Nephron progenitor cell (in vitro differentiated cells): ENCODE measurements around the gene CLIC3.

Experiments used
- DNase-seq: peaks from one replicate; pipeline ENCODE4 v3.0.0; 2021
- H3K27ac Mint-ChIP-seq: 2 replicates; pipeline ENCODE4 v1.8.0; 2021; ENCODE audit warnings: mild to moderate bottlenecking, moderate library complexity, mixed read lengths
- H3K27me3 Mint-ChIP-seq: 2 replicates; pipeline ENCODE4 v1.8.0; 2021; ENCODE audit warnings: mild to moderate bottlenecking, low read depth, mixed read lengths; ENCODE audit not compliant: poor library complexity
- H3K36me3 Mint-ChIP-seq: 2 replicates; pipeline ENCODE4 v1.8.0; 2021; ENCODE audit warnings: low read depth, mixed read lengths
- H3K4me1 Mint-ChIP-seq: 2 replicates; pipeline ENCODE4 v1.8.0; 2021; ENCODE audit warnings: mixed read lengths
- H3K4me3 Mint-ChIP-seq: 2 replicates; pipeline ENCODE4 v1.8.0; 2021; ENCODE audit warnings: mild to moderate bottlenecking, moderate library complexity, mixed read lengths
- H3K9me3 Mint-ChIP-seq: 2 replicates; pipeline ENCODE4 v1.8.0; 2021; ENCODE audit warnings: mild to moderate bottlenecking, moderate library complexity, mixed read lengths
- CTCF ChIP-seq: fragments of 200-600 bp; sonication (generic); IDR thresholded peaks from 2 replicates; pipeline ENCODE4 v1.5.0; 2021; ENCODE audit warnings: antibody characterized with exemption

The CLIC3 gene

DNA sequence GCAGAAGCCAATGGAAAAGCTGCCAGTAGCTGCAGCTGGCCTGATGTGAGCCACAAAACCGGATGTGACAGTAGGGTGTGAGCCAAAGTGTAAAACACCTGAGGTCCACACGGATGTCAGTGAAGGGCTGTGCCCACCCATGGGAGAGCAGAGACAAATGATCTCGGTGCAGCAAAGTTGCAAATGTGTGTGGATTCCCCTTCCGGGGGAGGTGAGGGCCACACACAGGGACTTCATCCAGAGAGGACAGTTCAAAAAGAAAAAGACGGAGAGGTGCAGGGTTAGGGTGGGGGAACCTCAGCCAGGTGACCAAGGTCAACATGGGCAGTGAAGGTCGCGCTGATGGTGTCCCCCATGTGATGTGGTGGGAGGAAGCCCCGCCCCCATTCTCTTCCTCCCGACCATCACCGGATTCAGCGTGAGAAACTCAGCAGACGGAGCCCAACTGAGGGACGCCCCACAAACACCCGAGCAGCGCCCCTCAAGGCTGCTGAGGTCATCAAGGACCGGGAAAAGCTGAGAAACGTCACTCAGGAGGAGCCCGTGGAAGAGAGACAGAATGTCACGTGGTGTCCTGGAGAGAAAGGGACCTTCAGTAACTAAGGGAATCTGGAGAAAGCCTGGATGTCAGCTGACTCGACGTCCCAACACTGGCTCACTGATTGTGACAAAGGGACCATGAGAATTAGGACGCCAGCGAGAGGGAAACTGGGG lies 30.4 kb downstream of the CLIC3 start:
- H3K9me3 Mint-ChIP-seq = no peaks in the 10 kb centered on the region
- DNase-seq = no peak
- H3K4me3 Mint-ChIP-seq = peak overlapping the region; percentile 56
- no peak overlapping the region for H3K27ac Mint-ChIP-seq
- H3K4me1 Mint-ChIP-seq = peaks cover 21% of the 10 kb centered on the region
- peaks cover 12% of the 10 kb centered on the region for H3K27me3 Mint-ChIP-seq
- H3K36me3 Mint-ChIP-seq = no peaks in the 10 kb centered on the region
- no peak for TF ChIP-seq CTCF

GRCh38 chr9:136964833-136965422 lies 31.4 kb downstream of the CLIC3 start:
- no peak for DNase-seq
- Mint-ChIP-seq H3K4me3 (no peak overlapping the region), H3K9me3 (no peaks in the 10 kb centered on the region), H3K4me1 (peaks cover 21% of the 10 kb centered on the region), H3K36me3 (no peaks in the 10 kb centered on the region), H3K27ac (no peak overlapping the region), H3K27me3 (peaks cover 15% of the 10 kb centered on the region)
- TF ChIP-seq CTCF = no peak

DNA sequence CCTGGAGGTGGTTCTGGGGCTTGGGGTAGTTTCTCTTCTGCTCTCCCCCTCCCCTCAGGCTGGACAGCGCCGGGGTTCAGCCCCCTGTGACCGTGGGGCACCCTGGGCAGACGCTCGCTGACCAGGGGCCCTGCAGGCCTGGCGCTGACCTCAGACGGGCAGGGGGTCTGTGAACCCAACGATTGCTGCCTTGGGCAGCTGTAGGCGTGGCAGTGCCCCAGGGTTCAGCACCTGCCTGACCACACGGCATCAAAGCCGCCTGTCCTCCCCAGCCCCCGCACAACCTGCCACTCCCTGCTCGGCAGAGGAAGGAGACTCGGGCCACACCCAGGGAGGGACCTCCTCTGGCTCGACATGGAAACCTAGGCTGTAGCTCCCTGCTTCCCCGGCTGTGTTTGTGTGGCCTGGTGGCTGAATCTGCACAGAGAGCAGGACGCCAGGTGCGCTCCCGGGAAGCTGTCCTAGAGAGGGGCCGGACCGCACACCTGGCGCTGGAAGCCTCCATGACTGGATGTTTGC lies 32.1 kb downstream of the CLIC3 start:
- Mint-ChIP-seq H3K27me3 (peaks cover 15% of the 10 kb centered on the region), H3K4me3 (no peak overlapping the region), H3K9me3 (no peaks in the 10 kb centered on the region), H3K36me3 (no peaks in the 10 kb centered on the region), H3K27ac (no peak overlapping the region), H3K4me1 (peaks cover 21% of the 10 kb centered on the region)
- TF ChIP-seq CTCF = no peak
- no peak for DNase-seq

DNA sequence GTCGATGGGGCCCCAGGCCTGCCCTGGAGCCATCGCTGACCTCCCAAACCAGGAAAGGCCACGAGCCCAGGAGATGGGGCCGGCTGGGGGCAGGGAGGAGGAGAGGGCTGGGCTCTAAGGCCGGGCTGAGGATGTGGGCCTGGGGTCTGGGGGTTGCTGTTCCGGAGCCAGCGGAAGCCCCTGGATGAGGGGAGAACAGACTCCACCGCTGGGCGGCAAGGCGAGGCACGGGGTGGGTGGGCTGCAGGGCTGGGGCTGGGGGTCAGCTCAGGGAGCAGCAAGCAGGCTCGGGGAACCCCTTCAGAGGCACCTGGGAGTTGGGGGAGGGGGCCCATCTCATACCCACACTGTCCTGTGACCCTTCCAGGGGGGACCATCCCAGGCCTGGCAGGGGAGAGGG lies 32.6 kb downstream of the CLIC3 start:
- TF ChIP-seq CTCF = no peak
- Mint-ChIP-seq H3K27me3 (peaks cover 15% of the 10 kb centered on the region), H3K27ac (no peak overlapping the region), H3K9me3 (no peaks in the 10 kb centered on the region), H3K4me1 (peaks cover 21% of the 10 kb centered on the region), H3K36me3 (no peaks in the 10 kb centered on the region), H3K4me3 (no peak overlapping the region)
- no peak for DNase-seq

DNA sequence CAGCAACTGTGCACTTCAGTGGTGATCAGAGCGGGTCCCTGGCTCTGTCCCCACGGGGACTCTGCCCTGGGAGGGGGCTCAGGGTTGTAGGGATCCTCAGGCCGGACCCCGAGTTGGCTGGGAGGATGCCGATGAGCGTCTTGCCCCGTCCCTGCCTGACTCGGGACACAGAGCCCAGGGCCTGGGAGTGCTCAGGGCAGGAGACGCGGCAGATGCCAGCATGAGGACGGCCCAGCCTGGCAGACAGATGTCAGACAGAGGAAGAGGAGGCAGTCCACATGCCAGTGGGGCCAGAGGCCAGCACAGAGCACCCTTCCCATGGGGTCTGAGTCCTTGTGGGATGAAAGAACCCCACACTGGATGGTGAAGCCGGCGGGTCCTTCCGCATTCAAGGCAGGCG lies 33.0 kb downstream of the CLIC3 start:
- Mint-ChIP-seq H3K4me1 (peaks cover 21% of the 10 kb centered on the region), H3K27ac (peak overlapping the region; percentile 74), H3K4me3 (no peak overlapping the region), H3K27me3 (peaks cover 15% of the 10 kb centered on the region), H3K9me3 (no peaks in the 10 kb centered on the region), H3K36me3 (no peaks in the 10 kb centered on the region)
- DNase-seq = no peak
- TF ChIP-seq CTCF = no peak
